ENCODE measurements around the gene DDO.

DDO gene

GRCh38 chr6:110401585-110402176, 13.7 kb downstream of the DDO start:
- no peaks in the 10 kb centered on the region for H3K36me3 Mint-ChIP-seq (ENCODE audit: low read depth)
- no peak overlapping the region for H3K27ac Mint-ChIP-seq
- no peak for TF ChIP-seq CTCF (IDR thresholded peaks at IDR 0.05)
- peaks cover 9% of the 10 kb centered on the region for H3K27me3 Mint-ChIP-seq (ENCODE audit: low read depth, poor library complexity)
- H3K4me1 Mint-ChIP-seq, result peaks cover 13% of the 10 kb centered on the region
- no peak overlapping the region for H3K4me3 Mint-ChIP-seq
- no peak for DNase-seq
- no peaks in the 10 kb centered on the region for H3K9me3 Mint-ChIP-seq

GRCh38 chr6:110400208-110400607, 15.2 kb downstream of the DDO start:
- no peak for DNase-seq
- Mint-ChIP-seq H3K27me3 (ENCODE audit: low read depth, poor library complexity) (peaks cover 9% of the 10 kb centered on the region), H3K4me3 (no peak overlapping the region), H3K36me3 (ENCODE audit: low read depth) (no peaks in the 10 kb centered on the region), H3K9me3 (no peaks in the 10 kb centered on the region), H3K4me1 (peaks cover 13% of the 10 kb centered on the region), H3K27ac (no peak overlapping the region)
- no peak for TF ChIP-seq CTCF (IDR thresholded peaks at IDR 0.05)

- DNase-seq, result no peak
- no peaks in the 10 kb centered on the region for H3K36me3 Mint-ChIP-seq (ENCODE audit: low read depth)
- peaks cover 13% of the 10 kb centered on the region for H3K4me1 Mint-ChIP-seq
- TF ChIP-seq CTCF (IDR thresholded peaks at IDR 0.05), result no peak
- H3K27me3 Mint-ChIP-seq (ENCODE audit: low read depth, poor library complexity), result peaks cover 9% of the 10 kb centered on the region
- no peak overlapping the region for H3K4me3 Mint-ChIP-seq
- no peaks in the 10 kb centered on the region for H3K9me3 Mint-ChIP-seq
- H3K27ac Mint-ChIP-seq, result peak overlapping the region; percentile 75
Measured at GRCh38 chr6:110399219-110400071, 15.9 kb downstream of the DDO start.

GRCh38 chr6:110398778-110399177, 16.6 kb downstream of the DDO start:
- no peaks in the 10 kb centered on the region for H3K36me3 Mint-ChIP-seq (ENCODE audit: low read depth)
- H3K27me3 Mint-ChIP-seq (ENCODE audit: low read depth, poor library complexity), result peaks cover 12% of the 10 kb centered on the region
- no peak overlapping the region for H3K4me3 Mint-ChIP-seq
- H3K4me1 Mint-ChIP-seq, result peaks cover 13% of the 10 kb centered on the region
- no peaks in the 10 kb centered on the region for H3K9me3 Mint-ChIP-seq
- no peak for DNase-seq
- no peak for TF ChIP-seq CTCF (IDR thresholded peaks at IDR 0.05)
- H3K27ac Mint-ChIP-seq, result peak overlapping the region; percentile 6

GRCh38 chr6:110395221-110395620, 20.2 kb downstream of the DDO start:
- H3K4me3 Mint-ChIP-seq, result no peak overlapping the region
- H3K4me1 Mint-ChIP-seq, result peaks cover 21% of the 10 kb centered on the region
- H3K9me3 Mint-ChIP-seq, result no peaks in the 10 kb centered on the region
- DNase-seq, result no peak
- no peak overlapping the region for H3K27ac Mint-ChIP-seq
- H3K36me3 Mint-ChIP-seq (ENCODE audit: low read depth), result no peaks in the 10 kb centered on the region
- no peak for TF ChIP-seq CTCF (IDR thresholded peaks at IDR 0.05)
- peaks cover 11% of the 10 kb centered on the region for H3K27me3 Mint-ChIP-seq (ENCODE audit: low read depth, poor library complexity)

Data from nephron progenitor cell (in vitro differentiated cells).